NCI-H1417 (cell line): ENCODE data around the gene RBBP8.
"Not testable (repeated sequence)": the region's sequence is repeated elsewhere in the genome, so short reads cannot be mapped to it uniquely, and the experiment has no call there.

Source experiments
- DNase-seq, 3 experiments: peaks; one replicate each; lab custom pipeline; 2025; lab: John Stamatoyannopoulos, UW

Gene RBBP8

GRCh38 chr18:22933206-22933965 is at the start of gene RBBP8:
Gene RBBP8, plus strand, starts transcription at chr18:22933328. Its CDS starts 3,524 bp downstream, at chr18:22936852.
- DNase-seq = peak; percentile 89 to 97 (median 96)

- no peak for DNase-seq
These were observed 49.3 kb upstream of the RBBP8 start for GRCh38 chr18:22883827-22884226.

GRCh38 chr18:22885694-22886093 is 47.4 kb upstream of the RBBP8 start:
- not testable (repeated sequence) for DNase-seq

GRCh38 chr18:22899421-22899820 is 33.7 kb upstream of the RBBP8 start:
- no peak for DNase-seq

- DNase-seq = no peak
These were observed 32.4 kb upstream of the RBBP8 start for GRCh38 chr18:22900558-22901238.

GRCh38 chr18:22902093-22902492 is 31.0 kb upstream of the RBBP8 start:
- no peak for DNase-seq

- DNase-seq = not testable (repeated sequence)
These were observed 29.9 kb upstream of the RBBP8 start for GRCh38 chr18:22903248-22903647.

GRCh38 chr18:22912149-22912548 is 21.0 kb upstream of the RBBP8 start:
- no peak for DNase-seq

GRCh38 chr18:22912835-22913234 is 20.3 kb upstream of the RBBP8 start:
- no peak for DNase-seq

- peak in 2 of 3 experiments; percentile 82 to 96 for DNase-seq
These were observed 19.3 kb upstream of the RBBP8 start for GRCh38 chr18:22913861-22914260.

- DNase-seq = peak in 1 of 3 experiments; percentile 20
These were observed 18.5 kb upstream of the RBBP8 start for GRCh38 chr18:22914633-22915032.

GRCh38 chr18:22915337-22915736 is 17.8 kb upstream of the RBBP8 start:
- no peak for DNase-seq

GRCh38 chr18:22921772-22922171 is 11.4 kb upstream of the RBBP8 start:
- peak in 1 of 3 experiments; percentile 45 for DNase-seq

- DNase-seq = no peak
These were observed 8.5 kb upstream of the RBBP8 start for GRCh38 chr18:22924589-22924988.

- DNase-seq = no peak
These were observed 6.7 kb upstream of the RBBP8 start for GRCh38 chr18:22926454-22926853.

GRCh38 chr18:22928339-22928738 is 4.8 kb upstream of the RBBP8 start:
- no peak for DNase-seq

GRCh38 chr18:22930089-22930713 is 2.9 kb upstream of the RBBP8 start:
- peak; percentile 69 to 80 (median 70) for DNase-seq

- DNase-seq = no peak
These were observed 283 bp upstream of the RBBP8 start for GRCh38 chr18:22932885-22933205.

GRCh38 chr18:22933966-22934423 is 867 bp downstream of the RBBP8 start:
- DNase-seq = no peak

- DNase-seq = no peak
These were observed 1.7 kb downstream of the RBBP8 start for GRCh38 chr18:22934789-22935188.

- peak in 1 of 3 experiments; percentile 34 for DNase-seq
These were observed 2.3 kb downstream of the RBBP8 start for GRCh38 chr18:22935431-22935830.

- no peak for DNase-seq
These were observed 3.4 kb downstream of the RBBP8 start for GRCh38 chr18:22936515-22936914.

- no peak for DNase-seq
These were observed 6.5 kb downstream of the RBBP8 start for GRCh38 chr18:22939649-22940048.
